GM12878 (cell line): ENCODE data around the gene MAPK1. TPM values are rescaled to one million over a fixed set of nuclear protein-coding genes. Genes with fewer than 3 reads are reported as not detected.

Source experiments
- ATAC-seq: fragments of 200-7000 bp; cut with Tn5 transposase; 3 replicates; pipeline ENCODE4 v1.9.1; 2020; ENCODE audit warnings: mild to moderate bottlenecking, moderate library complexity
- BruUV-seq: library from RNA; stranded (reverse); fragments of 400-500 nt; replicated peaks from 2 replicates; lab custom pipeline; 2021; lab: Mats Ljungman, UMichigan
- CTCF ChIA-PET: fragments of 300-600 bp; sonication (Branson Sonifier 250); formaldehyde crosslinking; extraction: SDS; loops from one replicate; lab custom pipeline; 2021; ENCODE audit warnings: inconsistent platforms; lab: Yijun Ruan, JAX
- POLR2A ChIA-PET: fragments of 350-600 bp; formaldehyde crosslinking; extraction: SDS; loops from one replicate; lab custom pipeline; 2021; ENCODE audit warnings: inconsistent platforms; lab: Charles Lee
- RAD21 ChIA-PET: fragments of 300-600 bp; sonication (Branson Sonifier 250); formaldehyde crosslinking; loops from one replicate; lab custom pipeline; 2023; ENCODE audit warnings: antibody characterized with exemption; ENCODE audit not compliant: unreplicated experiment; lab: Charles Lee
- SMC1A ChIA-PET: fragments of 300-600 bp; sonication (Branson Sonifier 250); formaldehyde crosslinking; loops from one replicate; lab custom pipeline; 2023; ENCODE audit not compliant: unreplicated experiment, uncharacterized antibody; lab: Charles Lee
- DNase-seq: peaks from one replicate; pipeline ENCODE4 v3.0.0-alpha.2; 2011; ENCODE audit warnings: low read depth, low spot score
- FAIRE-seq: peaks from 3 replicates; lab custom pipeline; 2011; peaks lifted over from hg19 to GRCh38; lab: Jason Lieb, UNC
- H2AFZ ChIP-seq: 2 replicates; pipeline ENCODE4 v1.6.0; 2011; ENCODE audit warnings: low read depth, low read length, control low read depth; ENCODE audit not compliant: control insufficient read depth
- H3K27ac ChIP-seq: 2 replicates; pipeline ENCODE4 v1.5.1; 2011; ENCODE audit warnings: control low read depth; ENCODE audit not compliant: control insufficient read depth, insufficient read depth
- H3K27me3 ChIP-seq, 2 experiments: replicated peaks in 1 of 2; 2 replicates each; pipeline versions ENCODE4 v1.6.0 to v1.6.1; 2011; ENCODE audit warnings: low read length in 1 of 2; ENCODE audit not compliant: control insufficient read depth in 2 of 2, insufficient read depth in 2 of 2
- H3K36me3 ChIP-seq, 2 experiments: 2 replicates each; pipeline ENCODE4 v1.5.1; 2011; ENCODE audit warnings: low read length in 1 of 2; ENCODE audit not compliant: control insufficient read depth in 2 of 2, insufficient read depth in 2 of 2
- H3K4me1 ChIP-seq: 2 replicates; pipeline ENCODE4 v1.6.1; 2011; ENCODE audit warnings: mild to moderate bottlenecking, low read length, moderate library complexity, mixed read lengths; ENCODE audit not compliant: control insufficient read depth, insufficient read depth
- H3K4me2 ChIP-seq: 2 replicates; pipeline ENCODE4 v1.6.0; 2011; ENCODE audit warnings: control low read depth; ENCODE audit not compliant: control insufficient read depth, insufficient read depth
- H3K4me3 ChIP-seq: fragments of 200-600 bp; sonication (generic); 2 replicates; pipeline ENCODE4 v1.5.1; 2016
- H3K79me2 ChIP-seq: 2 replicates; pipeline ENCODE4 v1.6.0; 2011; ENCODE audit warnings: low read length; ENCODE audit not compliant: control insufficient read depth, insufficient read depth
- H3K9ac ChIP-seq: 2 replicates; pipeline ENCODE4 v1.8.0; 2011; ENCODE audit warnings: low read length, control low read depth, mixed read lengths; ENCODE audit not compliant: control insufficient read depth, insufficient read depth
- H3K9me3 ChIP-seq: replicated peaks from 3 replicates; pipeline ENCODE4 v1.5.1; 2011; ENCODE audit warnings: mild to moderate bottlenecking, low read length; ENCODE audit not compliant: control insufficient read depth, insufficient read depth
- H4K20me1 ChIP-seq: 2 replicates; pipeline ENCODE4 v1.6.0; 2011; ENCODE audit not compliant: control insufficient read depth, insufficient read depth
- ASH2L ChIP-seq: fragments of 300-600, 200-600 bp; sonication (generic); IDR thresholded peaks from 2 replicates; pipeline ENCODE4 v1.6.1; 2017; ENCODE audit warnings: low read depth, mild to moderate bottlenecking, borderline replicate concordance
- E4F1 ChIP-seq: fragments of 450-650 bp; IDR thresholded peaks from 2 replicates; pipeline ENCODE4 v1.6.1; 2018; ENCODE audit warnings: borderline replicate concordance, mild to moderate bottlenecking; ENCODE audit not compliant: partially characterized antibody
- ESRRA ChIP-seq: IDR thresholded peaks from 2 replicates; pipeline ENCODE4 v1.6.1; 2012; ENCODE audit warnings: mild to moderate bottlenecking, low read length, improper control_type of control experiment
- EZH2 ChIP-seq: IDR thresholded peaks from 2 replicates; pipeline ENCODE4 v1.6.1; 2012; ENCODE audit warnings: low read depth, mild to moderate bottlenecking, control low read depth, inconsistent platforms, low read length, borderline replicate concordance; ENCODE audit not compliant: control insufficient read depth
- FOXM1 ChIP-seq: IDR thresholded peaks from 2 replicates; pipeline ENCODE4 v1.6.1; 2012; ENCODE audit warnings: low read depth, mild to moderate bottlenecking, inconsistent platforms, low read length, moderate library complexity
- HSF1 ChIP-seq: fragments of 150-350 bp; IDR thresholded peaks from 2 replicates; pipeline ENCODE4 v1.6.1; 2014; ENCODE audit warnings: mild to moderate bottlenecking, low read depth, low read length
- POU2F2 ChIP-seq: IDR thresholded peaks from 3 replicates; pipeline ENCODE4 v1.6.1; 2011; ENCODE audit warnings: low read depth, mild to moderate bottlenecking, low read length, borderline replicate concordance
- PRDM15 ChIP-seq: fragments of 450-650 bp; formaldehyde crosslinking; IDR thresholded peaks from 2 replicates; pipeline ENCODE4 v1.4.0; 2020; ENCODE audit warnings: mild to moderate bottlenecking, moderate library complexity
- RELA ChIP-seq: fragments of 450-650 bp; IDR thresholded peaks from 2 replicates; pipeline ENCODE4 v1.8.0; 2014; ENCODE audit warnings: borderline replicate concordance; ENCODE audit not compliant: partially characterized antibody
- REST ChIP-seq: IDR thresholded peaks from 2 replicates; pipeline ENCODE4 v1.6.1; 2012; ENCODE audit warnings: mild to moderate bottlenecking, low read depth, low read length
- SIN3A ChIP-seq: IDR thresholded peaks from 2 replicates; pipeline ENCODE4 v1.6.1; 2012; ENCODE audit warnings: low read depth, low read length, improper control_type of control experiment
- SUZ12 ChIP-seq: fragments of 200-600 bp; sonication (generic); IDR thresholded peaks from one replicate; pipeline ENCODE4 v1.6.1; 2018; ENCODE audit warnings: antibody characterized with exemption, mild to moderate bottlenecking; ENCODE audit not compliant: unreplicated experiment
- ZNF274 ChIP-seq: IDR thresholded peaks from one replicate; pipeline ENCODE4 v1.8.0; 2011; ENCODE audit not compliant: insufficient read length, insufficient read depth
- WGBS: methylation state at CpG from one replicate; pipeline ENCODE4 v1.1.6; 2016; ENCODE audit warnings: low lambda C conversion rate; ENCODE audit not compliant: insufficient replicate concordance, insufficient coverage; ENCODE audit errors: missing lambda C conversion rate; 5-methylcytosine and 5-hydroxymethylcytosine counted together
- in situ Hi-C: fragments of 300-500 bp; cut with MboI; formaldehyde crosslinking; loops from 9 replicates; pipeline ENCODE4 v1.14.3; 2018; ENCODE audit warnings: mixed read lengths
- intact Hi-C: fragments of 100-400 bp; cut with micrococcal nuclease; formaldehyde crosslinking; loops from one replicate; pipeline ENCODE4 v1.14.2; 2022; ENCODE audit not compliant: unreplicated experiment
- polyA plus RNA-seq, 11 experiments: library from polyadenylated mRNA; depleted of rRNA in 4 of 11; unstranded in 6 of 11; stranded (reverse) in 5 of 11; fragments of >200 nt; fragmentation: Nextera tagmentation in 4 of 11; fragmentation: Illumina TruSeq in 1 of 11; extraction: Ambion mirVana in 4 of 11; extraction: Trizol in 1 of 11; gene quantifications; 1 replicate in 1 of 11; 2 replicates in 10 of 11; pipeline versions ENCODE4 v1.2.1 to v1.2.3, GENCODE V29; 2011 to 2016; ENCODE audit warnings: inconsistent platforms in 2 of 11, missing spikeins in 2 of 11, low read depth in 1 of 11
- total RNA-seq, 4 experiments: library from RNA; depleted of rRNA in 3 of 4; stranded (reverse); fragments of >200 nt in 3 of 4; fragmentation: Illumina TruSeq in 1 of 4; extraction: Trizol in 1 of 4; gene quantifications; 2 replicates each; pipeline versions ENCODE4 v1.2.1 to v1.2.3, GENCODE V29; 2013 to 2021

Gene MAPK1
- total and polyA plus RNA-seq, 10 of the 15 experiments (the other 5 are each of a cell fraction or from before 2014, with no cell fraction given) = 7.0 to 123 (median 58.4) TPM

GRCh38 chr22:21849489-21849888 lies 18.0 kb downstream of the MAPK1 start:
- no peak overlapping the region for H3K4me3 ChIP-seq
- no peaks in the 10 kb centered on the region for H3K4me1 ChIP-seq
- no peak overlapping the region for H3K4me2 ChIP-seq
- no peaks in the 10 kb centered on the region for H3K36me3 ChIP-seq
- no peak for ATAC-seq
- no TSS peak for BruUV-seq
- RAD21 ChIA-PET = no interaction called here
- no peaks in the 10 kb centered on the region for H4K20me1 ChIP-seq
- H2AFZ ChIP-seq = no peak overlapping the region
- SMC1A ChIA-PET = interaction anchor here (1.1 kb wide), 1 partner anchor 9 kb away, joined by 3 read pairs; no protein-coding TSS in a partner anchor
- no peaks in the 10 kb centered on the region for H3K27me3 ChIP-seq
- H3K9ac ChIP-seq = no peak overlapping the region
- peaks cover 50% of the 10 kb centered on the region for H3K79me2 ChIP-seq
- no peaks in the 10 kb centered on the region for H3K9me3 ChIP-seq
- POLR2A ChIA-PET = interaction anchor here (0.7 to 1.0 kb wide), 3 partner anchors 9 to 264 kb away, joined by 3 to 5 read pairs (median 4); no protein-coding TSS in a partner anchor
- 18% methylated on average over 1 of the region's 1 CpG for WGBS
- in situ Hi-C loops (no loop called here), intact Hi-C loops (no loop called here)
- no peak for DNase-seq
- CTCF ChIA-PET = no interaction called here
- H3K27ac ChIP-seq = no peak overlapping the region
- FAIRE-seq = no peak
- TF ChIP-seq HSF1 (no peak), PRDM15 (CRISPR knock-in tag) (no peak), SUZ12 (no peak), ASH2L (no peak), SIN3A (no peak), ZNF274 (no peak), POU2F2 (no peak), FOXM1 (no peak), E4F1 (no peak), REST (no peak), RELA (no peak), ESRRA (no peak), EZH2 (no peak)
